Mucosa of descending colon (tissue), 3 donors: ENCODE data around the gene ADO. TPM values are rescaled to one million over a fixed set of nuclear protein-coding genes. Genes with fewer than 3 reads are reported as not detected.

Source experiments
- ATAC-seq: fragments of 200-7000 bp; cut with Tn5 transposase; one replicate; pipeline ENCODE4 v1.9.1; 2020; ENCODE audit warnings: mild to moderate bottlenecking, moderate library complexity
- DNase-seq, 3 donors: peaks; one replicate each; pipeline ENCODE4 v3.0.0-alpha.2; 2020
- H3K36me3 ChIP-seq: fragments of 200-600 bp; one replicate; pipeline ENCODE4 v1.8.0; 2021; ENCODE audit warnings: low read depth, mild to moderate bottlenecking
- H3K4me1 ChIP-seq: fragments of 200-600 bp; one replicate; pipeline ENCODE4 v1.8.0; 2021; ENCODE audit warnings: low read depth, mild to moderate bottlenecking
- H3K4me3 ChIP-seq: fragments of 200-600 bp; one replicate; pipeline ENCODE4 v1.8.0; 2021; ENCODE audit warnings: mild to moderate bottlenecking
- H3K9me3 ChIP-seq: fragments of 200-600 bp; one replicate; pipeline ENCODE4 v1.8.0; 2021; ENCODE audit warnings: mild to moderate bottlenecking
- intact Hi-C, 2 donors: fragments of 100-400 bp; cut with DNase I in 1 of 2; cut with micrococcal nuclease in 1 of 2; formaldehyde crosslinking; loops; one replicate each; pipeline versions ENCODE4 v1.11.0 to v1.11.1; 2022; cut with DNase I, micrococcal nuclease
- total RNA-seq, 3 donors: library from RNA; stranded (reverse); fragmentation: NEBNext Ultra II Directional in 2 of 3; extraction: Animal tissue kit (Norgen Biotek cat#: 25700) in 2 of 3; gene quantifications; one replicate each; pipeline versions ENCODE4 v1.2.1 to v1.2.4, GENCODE V29; 2021 to 2023
- TF ChIP-seq, protein P1 (sequence below): fragments of 200-600 bp; IDR thresholded peaks from one replicate; pipeline ENCODE4 v1.8.0; 2022; ENCODE audit warnings: antibody characterized with exemption, mild to moderate bottlenecking
- donor health status: DM: no; HTN: no; CAD: no; lungs with moderate emphysema.
- donor health status: DM: no; HTN: no; CAD: no.
- donor health status: DM: no; HTN: yes; CAD: no.

ADO gene
- total RNA-seq, 3 donors from 2014 or later: 10.1 to 16.8 (median 10.3) TPM

GRCh38 chr10:62810156-62810902, 5.8 kb downstream of the ADO start:
- H3K9me3 ChIP-seq: no peaks in the 10 kb centered on the region
- DNase-seq (no peak), ATAC-seq (no peak)
- peaks cover 22% of the 10 kb centered on the region for H3K4me1 ChIP-seq
- H3K4me3 ChIP-seq: no peak overlapping the region
- intact Hi-C loops: loop anchor here in 1 of 2 donors (10.0 kb wide), 1 partner anchor 216 kb away; no protein-coding TSS in a partner anchor
- TF ChIP-seq, protein P1, sequence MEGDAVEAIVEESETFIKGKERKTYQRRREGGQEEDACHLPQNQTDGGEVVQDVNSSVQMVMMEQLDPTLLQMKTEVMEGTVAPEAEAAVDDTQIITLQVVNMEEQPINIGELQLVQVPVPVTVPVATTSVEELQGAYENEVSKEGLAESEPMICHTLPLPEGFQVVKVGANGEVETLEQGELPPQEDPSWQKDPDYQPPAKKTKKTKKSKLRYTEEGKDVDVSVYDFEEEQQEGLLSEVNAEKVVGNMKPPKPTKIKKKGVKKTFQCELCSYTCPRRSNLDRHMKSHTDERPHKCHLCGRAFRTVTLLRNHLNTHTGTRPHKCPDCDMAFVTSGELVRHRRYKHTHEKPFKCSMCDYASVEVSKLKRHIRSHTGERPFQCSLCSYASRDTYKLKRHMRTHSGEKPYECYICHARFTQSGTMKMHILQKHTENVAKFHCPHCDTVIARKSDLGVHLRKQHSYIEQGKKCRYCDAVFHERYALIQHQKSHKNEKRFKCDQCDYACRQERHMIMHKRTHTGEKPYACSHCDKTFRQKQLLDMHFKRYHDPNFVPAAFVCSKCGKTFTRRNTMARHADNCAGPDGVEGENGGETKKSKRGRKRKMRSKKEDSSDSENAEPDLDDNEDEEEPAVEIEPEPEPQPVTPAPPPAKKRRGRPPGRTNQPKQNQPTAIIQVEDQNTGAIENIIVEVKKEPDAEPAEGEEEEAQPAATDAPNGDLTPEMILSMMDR: no peak
- H3K36me3 ChIP-seq: no peaks in the 10 kb centered on the region

GRCh38 chr10:62811159-62811875, 6.8 kb downstream of the ADO start:
- DNase-seq (no peak), ATAC-seq (no peak)
- TF ChIP-seq, protein P1: no peak
- H3K4me1 ChIP-seq: peaks cover 22% of the 10 kb centered on the region
- H3K36me3 ChIP-seq: no peaks in the 10 kb centered on the region
- intact Hi-C loops: loop anchor here in 1 of 2 donors (10.0 kb wide), 1 partner anchor 217 kb away; no protein-coding TSS in a partner anchor
- no peak overlapping the region for H3K4me3 ChIP-seq
- no peaks in the 10 kb centered on the region for H3K9me3 ChIP-seq

- Histone ChIP-seq H3K4me3 (no peak overlapping the region), H3K9me3 (no peaks in the 10 kb centered on the region), H3K4me1 (peaks cover 17% of the 10 kb centered on the region), H3K36me3 (no peaks in the 10 kb centered on the region)
- intact Hi-C loops: loop anchor here in 1 of 2 donors (10.0 kb wide), 1 partner anchor 218 kb away; no protein-coding TSS in a partner anchor
- DNase-seq (no peak), ATAC-seq (no peak)
- TF ChIP-seq, protein P1: no peak
Measured at GRCh38 chr10:62812672-62813439, 8.3 kb downstream of the ADO start.

DNA sequence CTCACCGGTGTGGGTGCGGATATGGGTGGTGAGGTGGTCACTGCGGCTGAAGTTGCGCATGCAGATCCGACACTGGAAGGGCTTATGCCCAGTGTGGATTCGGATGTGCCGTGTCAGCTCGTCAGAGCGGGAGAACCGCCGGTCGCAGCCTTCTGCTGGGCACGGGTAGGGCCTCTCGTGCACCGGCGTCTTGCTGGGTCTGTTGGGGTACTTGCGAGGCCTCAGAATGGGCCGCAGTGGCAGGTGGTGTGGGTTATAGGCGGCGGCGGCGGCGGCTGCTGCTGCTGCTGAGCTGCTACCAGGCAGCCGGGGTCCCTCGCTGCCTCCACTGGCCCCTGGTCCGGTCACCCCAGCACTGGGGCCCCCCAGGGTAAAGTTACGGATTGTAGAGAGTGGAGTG, 8.9 kb downstream of the ADO start:
- no peaks in the 10 kb centered on the region for H3K9me3 ChIP-seq
- H3K4me1 ChIP-seq: peaks cover 23% of the 10 kb centered on the region
- DNase-seq (peak in 1 of 3 donors; percentile 46), ATAC-seq (no peak)
- no peaks in the 10 kb centered on the region for H3K36me3 ChIP-seq
- intact Hi-C loops: loop anchor here in 1 of 2 donors (10.0 kb wide), 1 partner anchor 219 kb away; no protein-coding TSS in a partner anchor
- no peak overlapping the region for H3K4me3 ChIP-seq
- TF ChIP-seq, protein P1: no peak

DNA sequence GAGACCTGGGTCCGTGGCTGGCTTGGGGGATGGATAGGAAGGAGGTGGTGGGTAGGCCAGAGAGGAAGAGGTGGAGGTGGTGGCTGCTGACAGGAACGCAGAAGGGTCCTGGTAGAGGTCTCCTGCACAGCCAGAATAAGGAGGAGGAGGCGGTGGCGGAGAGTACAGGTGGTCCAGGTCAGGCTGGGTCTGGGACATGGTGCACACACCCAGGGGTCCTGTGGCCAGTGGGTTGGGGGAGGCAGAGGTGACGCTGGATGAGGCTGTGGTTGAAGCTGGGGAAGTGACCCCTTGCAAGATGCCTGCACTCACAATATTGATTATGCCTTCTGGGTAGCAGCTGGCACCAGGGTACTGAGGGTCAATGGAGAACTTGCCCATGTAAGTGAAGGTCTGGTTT, 9.5 kb downstream of the ADO start:
- Histone ChIP-seq H3K4me3 (no peak overlapping the region), H3K4me1 (peaks cover 27% of the 10 kb centered on the region), H3K9me3 (no peaks in the 10 kb centered on the region), H3K36me3 (no peaks in the 10 kb centered on the region)
- DNase-seq (no peak), ATAC-seq (no peak)
- TF ChIP-seq, protein P1: no peak
- intact Hi-C loops: loop anchor here in 1 of 2 donors (10.0 kb wide), 1 partner anchor 219 kb away; no protein-coding TSS in a partner anchor
